Left lung (tissue), 10 donors: ENCODE measurements around the gene SKIC2. TPM values are rescaled to one million over a fixed set of nuclear protein-coding genes. Genes with fewer than 3 reads are reported as not detected.

Experiments used
- ATAC-seq: fragments of 200-7000 bp; cut with Tn5 transposase; one replicate; pipeline ENCODE4 v1.9.1; 2020; ENCODE audit warnings: moderate library complexity
- DNase-seq, 4 donors: peaks; one replicate each; pipeline ENCODE4 v3.0.0-alpha.2; 2013 to 2020
- H3K27ac ChIP-seq, 2 donors: fragments of 200-600 bp; sonication (generic) in 1 of 2; one replicate each; pipeline versions ENCODE4 v1.5.0 to v1.8.0; 2020 to 2021
- H3K27me3 ChIP-seq, 2 donors: fragments of 200-600 bp; sonication (generic) in 1 of 2; one replicate each; pipeline versions ENCODE4 v1.5.0 to v1.8.0; 2020 to 2021
- H3K36me3 ChIP-seq, 2 donors: fragments of 200-600 bp; sonication (generic) in 1 of 2; one replicate each; pipeline versions ENCODE4 v1.5.0 to v1.8.0; 2020 to 2021
- H3K4me1 ChIP-seq, 2 donors: fragments of 200-600 bp; one replicate each; pipeline ENCODE4 v1.8.0; 2021
- H3K4me3 ChIP-seq, 2 donors: fragments of 200-600 bp; sonication (generic) in 1 of 2; one replicate each; pipeline versions ENCODE4 v1.5.0 to v1.8.0; 2020 to 2021; ENCODE audit warnings: mild to moderate bottlenecking in 1 of 2
- H3K9me3 ChIP-seq, 2 donors: fragments of 200-600 bp; sonication (generic) in 1 of 2; one replicate each; pipeline versions ENCODE4 v1.5.0 to v1.8.0; 2020 to 2021
- CTCF ChIP-seq, 2 donors: fragments of 200-600 bp; sonication (generic) in 1 of 2; IDR thresholded peaks; one replicate each; pipeline versions ENCODE4 v1.5.0 to v1.8.0; 2021; ENCODE audit warnings: antibody characterized with exemption in 2 of 2
- intact Hi-C, 2 donors: fragments of 100-400 bp; cut with DNase I; formaldehyde crosslinking; loops; one replicate each; pipeline versions ENCODE4 v1.11.2 to v1.14.2; 2022
- polyA plus RNA-seq, 6 donors: library from polyadenylated mRNA; unstranded; fragments of 120-200 nt; gene quantifications; one replicate each; pipeline ENCODE4 v1.2.1, GENCODE V29; 2013; ENCODE audit not compliant: insufficient read length in 6 of 6
- total RNA-seq, 2 donors: library from RNA; stranded (reverse); fragmentation: NEBNext Ultra II Directional; extraction: Animal tissue kit (Norgen Biotek cat#: 25700); gene quantifications; one replicate each; pipeline ENCODE4 v1.2.1, GENCODE V29; 2021
- donor health status: DM: no; HTN: yes; CAD: no.
- donor health status: DM: no; HTN: no; CAD: no.

Gene SKIC2
- total and polyA plus RNA-seq, 8 donors: 39.1 to 67.9 (median 44.7) TPM

- TF ChIP-seq CTCF (IDR thresholded peaks at IDR 0.05): no peak
- ATAC-seq (no peak), DNase-seq (peak in 1 of 4 donors; percentile 43)
- peaks cover 0 to 65% of the 10 kb centered on the region in 2 donors for H3K36me3 ChIP-seq
- peaks cover 21 to 38% of the 10 kb centered on the region in 2 donors for H3K4me1 ChIP-seq
- intact Hi-C loops: no loop called here
- H3K27ac ChIP-seq: no peak overlapping the region
- H3K9me3 ChIP-seq: no peaks in the 10 kb centered on the region
- no peak overlapping the region for H3K4me3 ChIP-seq
- no peaks in the 10 kb centered on the region for H3K27me3 ChIP-seq
Observed at GRCh38 chr6:31968791-31969711, 10.1 kb downstream of the SKIC2 start.

- no peak for ATAC-seq
- no peak overlapping the region for H3K27ac ChIP-seq
- H3K9me3 ChIP-seq: no peaks in the 10 kb centered on the region
- DNase-seq: peak in 1 of 4 donors; percentile 32
- TF ChIP-seq CTCF (IDR thresholded peaks at IDR 0.05): no peak
- no peak overlapping the region for H3K4me3 ChIP-seq
- H3K27me3 ChIP-seq: no peaks in the 10 kb centered on the region
- H3K36me3 ChIP-seq: peaks cover 0 to 56% of the 10 kb centered on the region in 2 donors
- intact Hi-C loops: no loop called here
- H3K4me1 ChIP-seq: peaks cover 21 to 38% of the 10 kb centered on the region in 2 donors
Observed at GRCh38 chr6:31969712-31970603, 11.0 kb downstream of the SKIC2 start.

- ATAC-seq (no peak), DNase-seq (peak in 1 of 4 donors; percentile 80)
- peaks cover 0 to 48% of the 10 kb centered on the region in 2 donors for H3K36me3 ChIP-seq
- H3K4me3 ChIP-seq: peak overlapping the region; percentile 80 to 85
- TF ChIP-seq CTCF (IDR thresholded peaks at IDR 0.05): no peak
- peak overlapping the region; percentile 95 to 98 for H3K27ac ChIP-seq
- intact Hi-C loops: no loop called here
- H3K27me3 ChIP-seq: no peaks in the 10 kb centered on the region
- no peaks in the 10 kb centered on the region for H3K9me3 ChIP-seq
- H3K4me1 ChIP-seq: peaks cover 21 to 38% of the 10 kb centered on the region in 2 donors
Observed at GRCh38 chr6:31970604-31971271, 11.8 kb downstream of the SKIC2 start.

GRCh38 chr6:31971279-31971992, 12.5 kb downstream of the SKIC2 start:
- ATAC-seq (no peak), DNase-seq (peak in 1 of 4 donors; percentile 65)
- peak overlapping the region; percentile 95 to 98 for H3K27ac ChIP-seq
- intact Hi-C loops: no loop called here
- H3K27me3 ChIP-seq: no peaks in the 10 kb centered on the region
- peaks cover 21 to 38% of the 10 kb centered on the region in 2 donors for H3K4me1 ChIP-seq
- no peak for TF ChIP-seq CTCF (IDR thresholded peaks at IDR 0.05)
- peak overlapping the region; percentile 80 to 85 for H3K4me3 ChIP-seq
- H3K36me3 ChIP-seq: peaks cover 0 to 41% of the 10 kb centered on the region in 2 donors
- H3K9me3 ChIP-seq: no peaks in the 10 kb centered on the region
